Cardiac muscle cell (in vitro differentiated cells and primary cell): ENCODE results near the gene RPL18. TPM values are rescaled to one million over a fixed set of nuclear protein-coding genes. Genes with fewer than 3 reads are reported as not detected.
A peak's percentile ranks its signal among the peaks of the same experiment; 100 is the strongest.

Experiments
- DNase-seq, 2 donors: peaks; one replicate each; pipeline versions ENCODE4 v3.0.0 to v3.0.0-alpha.2; 2010 to 2017; ENCODE audit warnings: low read depth in 1 of 2, low spot score in 1 of 2
- H3K27ac ChIP-seq: fragments of 200-600 bp; sonication (generic); 2 replicates; pipeline ENCODE4 v1.5.1; 2016
- H3K27me3 ChIP-seq: fragments of 200-600 bp; sonication (generic); 2 replicates; pipeline ENCODE4 v1.6.0; 2016; ENCODE audit warnings: control low read depth
- H3K36me3 ChIP-seq: fragments of 200-600 bp; sonication (generic); 2 replicates; pipeline ENCODE4 v1.5.1; 2016; ENCODE audit warnings: control low read depth
- H3K4me1 ChIP-seq: fragments of 200-600 bp; sonication (generic); 2 replicates; pipeline ENCODE4 v1.8.1; 2017; ENCODE audit warnings: low read depth, mild to moderate bottlenecking, mixed run types
- H3K4me3 ChIP-seq: fragments of 200-600 bp; sonication (generic); 2 replicates; pipeline ENCODE4 v1.5.1; 2016; ENCODE audit warnings: mild to moderate bottlenecking
- H3K9me3 ChIP-seq: fragments of 200-600 bp; sonication (generic); 2 replicates; pipeline ENCODE4 v1.5.1; 2017; ENCODE audit warnings: low read depth, mild to moderate bottlenecking, control low read depth
- CTCF ChIP-seq: IDR thresholded peaks from 2 replicates; pipeline ENCODE4 v1.5.1; 2012; ENCODE audit warnings: low read depth, mild to moderate bottlenecking, low read length
- polyA plus RNA-seq: library from polyadenylated mRNA; unstranded; fragments of >200 nt; fragmentation: Nextera tagmentation; extraction: Ambion mirVana; gene quantifications from 2 replicates; pipeline ENCODE4 v1.2.1, GENCODE V29; 2016
- total RNA-seq: library from RNA; depleted of rRNA; stranded (reverse); fragments of >200 nt; gene quantifications from 2 replicates; pipeline ENCODE4 v1.2.3, GENCODE V29; 2016

RPL18 gene
- total and polyA plus RNA-seq, 2 experiments from 2014 or later, result 692 to 3,429 TPM

DNA sequence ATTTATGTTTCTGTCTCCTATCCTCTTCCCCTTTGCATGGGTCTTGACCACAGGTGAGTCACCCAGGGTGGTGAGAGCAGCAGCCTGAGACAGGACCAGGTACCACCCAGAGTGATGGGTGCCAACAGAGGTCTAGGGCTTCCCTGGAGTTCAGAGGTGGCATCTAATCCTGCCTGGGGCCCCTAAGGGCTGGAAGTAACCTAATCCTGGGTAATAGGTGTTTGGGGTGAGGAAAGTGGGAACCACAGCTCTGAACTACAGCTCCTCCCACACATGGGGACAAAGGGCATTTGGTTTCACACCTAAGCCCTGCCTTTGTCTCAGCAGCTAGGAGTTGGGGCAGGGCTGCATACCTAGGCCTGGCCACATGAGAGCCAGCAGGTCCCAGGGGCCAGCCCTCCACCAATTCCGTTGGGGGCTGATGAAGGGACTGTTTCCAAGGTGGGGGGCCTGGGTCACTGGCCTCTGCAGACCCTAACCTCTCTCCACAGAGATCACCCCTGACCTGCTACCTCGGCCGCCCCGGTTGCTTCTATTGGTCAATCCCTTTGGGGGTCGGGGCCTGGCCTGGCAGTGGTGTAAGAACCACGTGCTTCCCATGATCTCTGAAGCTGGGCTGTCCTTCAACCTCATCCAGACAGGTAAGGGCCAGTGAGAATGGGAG lies 8.4 kb upstream of the RPL18 start:
- DNase-seq, result no peak

GRCh38 chr19:48625891-48626327 lies 6.9 kb upstream of the RPL18 start:
- Histone ChIP-seq H3K36me3 (no peaks in the 10 kb centered on the region), H3K27me3 (no peaks in the 10 kb centered on the region), H3K4me3 (no peak overlapping the region), H3K9me3 (no peaks in the 10 kb centered on the region), H3K27ac (no peak overlapping the region), H3K4me1 (peaks cover 8% of the 10 kb centered on the region)
- TF ChIP-seq CTCF, result no peak
- DNase-seq, result no peak

More for the DNA sequence above, 8.4 kb upstream of the RPL18 start:
- Histone ChIP-seq H3K4me1 (peaks cover 8% of the 10 kb centered on the region), H3K9me3 (no peaks in the 10 kb centered on the region), H3K36me3 (no peaks in the 10 kb centered on the region), H3K27me3 (no peaks in the 10 kb centered on the region), H3K27ac (no peak overlapping the region), H3K4me3 (no peak overlapping the region)
- no peak for TF ChIP-seq CTCF

GRCh38 chr19:48624791-48625723 lies 6.1 kb upstream of the RPL18 start:
- Histone ChIP-seq H3K4me3 (peak overlapping the region; percentile 62), H3K4me1 (peaks cover 8% of the 10 kb centered on the region), H3K27ac (peak overlapping the region; percentile 55), H3K27me3 (no peaks in the 10 kb centered on the region), H3K36me3 (no peaks in the 10 kb centered on the region), H3K9me3 (no peaks in the 10 kb centered on the region)
- peak in 1 of 2 donors; percentile 23 for DNase-seq
- TF ChIP-seq CTCF, result no peak

DNA sequence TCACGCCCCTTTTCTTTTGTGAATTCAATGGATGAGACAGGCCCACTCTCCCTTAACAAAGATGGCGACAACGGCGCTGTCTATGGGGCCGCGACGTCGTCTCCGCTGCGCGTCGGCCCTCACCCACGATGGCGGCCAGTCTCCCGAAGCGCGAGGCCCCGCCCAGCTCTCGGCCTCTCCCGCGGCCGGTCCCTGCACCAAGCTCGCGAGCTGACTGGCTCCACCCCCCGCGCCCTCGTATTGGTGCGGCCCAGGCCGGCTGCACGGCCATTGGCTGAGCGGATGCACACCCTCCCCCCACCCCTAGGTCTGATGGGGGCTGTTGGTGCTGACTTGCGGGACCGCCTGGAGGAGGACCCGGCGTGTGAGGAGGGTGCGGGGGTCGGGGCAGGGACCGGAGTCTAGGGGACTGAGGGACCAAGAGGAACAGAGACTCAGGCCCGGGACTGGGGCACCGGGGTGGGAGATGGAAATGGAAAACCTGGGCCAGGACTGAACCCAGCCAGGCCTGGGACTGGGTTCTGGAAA lies 5.2 kb upstream of the RPL18 start:
- no peaks in the 10 kb centered on the region for H3K27me3 ChIP-seq
- no peaks in the 10 kb centered on the region for H3K36me3 ChIP-seq
- H3K4me3 ChIP-seq, result peak overlapping the region; percentile 62
- peak overlapping the region; percentile 80 for H3K27ac ChIP-seq
- H3K9me3 ChIP-seq, result no peaks in the 10 kb centered on the region
- peak; percentile 99 for DNase-seq
- TF ChIP-seq CTCF, result no peak
- peaks cover 8% of the 10 kb centered on the region for H3K4me1 ChIP-seq

DNA sequence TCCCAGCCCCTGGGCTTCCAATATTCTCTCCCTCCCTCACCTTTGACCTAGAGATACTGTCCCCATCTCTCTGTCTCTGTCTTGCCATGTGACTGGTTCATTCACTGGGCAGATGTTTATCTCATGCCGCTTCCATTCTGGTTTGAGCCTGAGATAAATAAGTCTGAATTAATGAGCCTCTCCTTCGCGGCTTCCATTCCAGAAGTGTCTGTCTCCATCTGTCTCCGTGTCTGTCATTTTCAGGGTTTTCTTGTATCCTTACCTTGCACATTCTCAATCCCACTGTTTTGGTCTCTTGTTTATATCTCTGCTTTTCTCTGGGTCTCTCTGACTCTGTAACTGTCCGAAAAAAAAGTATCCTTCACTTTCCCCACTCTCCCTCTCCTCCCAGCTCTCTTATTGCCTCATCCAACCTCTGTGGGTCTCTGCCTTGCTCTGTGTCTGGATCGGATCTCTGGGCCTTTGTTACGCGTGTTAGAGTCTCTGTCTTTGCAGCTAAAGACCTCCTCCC lies 4.6 kb upstream of the RPL18 start:
- H3K4me3 ChIP-seq, result peak overlapping the region; percentile 18
- peak overlapping the region; percentile 80 for H3K27ac ChIP-seq
- H3K36me3 ChIP-seq, result no peaks in the 10 kb centered on the region
- H3K9me3 ChIP-seq, result no peaks in the 10 kb centered on the region
- DNase-seq, result no peak
- H3K4me1 ChIP-seq, result peaks cover 8% of the 10 kb centered on the region
- TF ChIP-seq CTCF, result no peak
- H3K27me3 ChIP-seq, result no peaks in the 10 kb centered on the region
